ENCODE data around the gene CAPRIN1. TPM values are rescaled to one million over a fixed set of nuclear protein-coding genes. Genes with fewer than 3 reads are reported as not detected.

The CAPRIN1 gene
- total RNA-seq, 1 experiment from 2014 or later: 301 TPM

DNA sequence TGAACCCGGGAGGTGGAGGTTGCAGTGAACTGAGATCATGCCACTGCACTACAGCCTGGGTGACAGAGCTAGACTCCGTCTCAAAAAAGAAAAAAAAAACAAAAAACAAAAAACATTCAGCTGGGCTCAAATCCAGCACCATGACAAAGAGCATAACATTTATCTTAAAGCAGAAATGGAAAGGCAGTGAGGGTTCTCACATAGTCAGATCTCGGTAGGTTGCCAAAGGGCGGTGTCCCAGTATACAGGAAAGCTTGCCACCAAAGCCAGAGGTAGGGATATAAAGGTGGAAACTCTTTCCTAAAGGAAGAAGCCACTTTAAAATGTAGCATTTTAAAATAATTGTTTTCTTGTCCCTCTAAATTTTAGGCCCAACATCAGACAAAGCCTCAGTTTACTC lies 22.4 kb upstream of the CAPRIN1 start:
- Histone ChIP-seq H3K27ac (ENCODE audit: insufficient read length, low read depth, low read length) (no peak overlapping the region), H2AFZ (ENCODE audit: low read length) (no peak overlapping the region), H3K4me2 (ENCODE audit: insufficient read depth, insufficient read length, low read length) (no peak overlapping the region), H3K56ac (ENCODE audit: insufficient read length, low read depth, low read length) (no peak overlapping the region), H2BK120ac (ENCODE audit: low read depth, low read length, poor library complexity, severe bottlenecking) (no peak overlapping the region), H3K14ac (ENCODE audit: insufficient read depth, low read length) (no peak overlapping the region), H2AK5ac (ENCODE audit: insufficient read length, low read length) (no peak overlapping the region), H4K91ac (ENCODE audit: insufficient read length, low read depth, low read length) (no peak overlapping the region), H3K23ac (ENCODE audit: insufficient read length, low read depth, low read length) (no peak overlapping the region), H3K9ac (ENCODE audit: extremely low read depth, insufficient read length, low read length) (no peak overlapping the region), H3K79me1 (ENCODE audit: insufficient read depth, low read depth, low read length, poor library complexity, severe bottlenecking) (no peaks in the 10 kb centered on the region), H2BK15ac (ENCODE audit: low read depth, low read length) (no peak overlapping the region), H2BK20ac (ENCODE audit: low read depth, low read length, poor library complexity, severe bottlenecking) (no peak overlapping the region), H3K4me1 (ENCODE audit: insufficient read depth, low read length) (peaks cover 6% of the 10 kb centered on the region; the same call in 1 of the 2 replicates), H4K8ac (replicated peaks; ENCODE audit: insufficient read length, low read depth, low read length) (no peak overlapping the region), H3K23me2 (ENCODE audit: insufficient read length, low read depth, low read length, poor library complexity, severe bottlenecking) (no peaks in the 10 kb centered on the region), H3K18ac (ENCODE audit: insufficient read length, low read depth, low read length) (no peak overlapping the region), H4K20me1 (ENCODE audit: control insufficient read depth, insufficient read depth, insufficient read length) (no peaks in the 10 kb centered on the region), H4K5ac (ENCODE audit: insufficient read length, low read depth, low read length) (no peak overlapping the region), H2BK12ac (ENCODE audit: insufficient read length, low read depth, low read length) (no peak overlapping the region), H3K79me2 (ENCODE audit: insufficient read depth, low read length) (no peaks in the 10 kb centered on the region), H3K27me3 (ENCODE audit: insufficient read depth, low read length) (no peaks in the 10 kb centered on the region), H2BK5ac (ENCODE audit: insufficient read length, low read length) (no peak overlapping the region), H3T11ph (ENCODE audit: low read length) (no peak overlapping the region), H3K4ac (ENCODE audit: low read depth, low read length) (no peak overlapping the region), H3K9me3 (ENCODE audit: control insufficient read depth, low read depth, low read length) (no peaks in the 10 kb centered on the region)
- no peak overlapping the region for H3K27ac Mint-ChIP-seq
- H3K4me1 Mint-ChIP-seq: peaks cover 5 to 6% of the 10 kb centered on the region in 2 experiments; a peak in 2 of 4 replicates
- no peak for DNase-seq
- no peak overlapping the region for H3K4me3 Mint-ChIP-seq
- H3K27me3 Mint-ChIP-seq (ENCODE audit: low read depth): 0 out of 2 replicates have a peak, but pooled peaks cover 1% of the 10 kb centered on the region
- TF ChIP-seq CTCF (conservative IDR thresholded peaks at IDR 0.05): no peak
- no peaks in the 10 kb centered on the region for H3K36me3 Mint-ChIP-seq (ENCODE audit: insufficient read depth in 1 of 3, low read depth in 3 of 3)
- H3K9me3 Mint-ChIP-seq: no peaks in the 10 kb centered on the region
- WGBS (ENCODE audit: extremely low coverage, insufficient read length, low lambda C conversion rate): no CpG with 5 or more reads among the region's 4 CpGs
